Lung (tissue), 12 donors: Measurements from ENCODE around the gene RP2. TPM values are rescaled to one million over a fixed set of nuclear protein-coding genes. Genes with fewer than 3 reads are reported as not detected.

Experiments used
- ATAC-seq: fragments of 200-7000 bp; cut with Tn5 transposase; one replicate; pipeline ENCODE4 v1.9.1; 2020; ENCODE audit warnings: moderate number of reproducible peaks; ENCODE audit not compliant: insufficient read depth, low FRiP score
- DNase-seq, 3 donors: peaks; one replicate each; pipeline ENCODE4 v3.0.0-alpha.2; 2013 to 2017
- H3K27ac ChIP-seq, 2 donors: one replicate each; pipeline ENCODE4 v1.5.1; 2013; ENCODE audit warnings: mild to moderate bottlenecking in 2 of 2, moderate library complexity in 2 of 2, control low read depth in 1 of 2, inconsistent platforms in 1 of 2, low read depth in 1 of 2, low read length in 1 of 2
- H3K27me3 ChIP-seq, 3 donors: one replicate each; pipeline ENCODE4 v1.5.1; 2013; ENCODE audit warnings: low read length in 2 of 3; ENCODE audit not compliant: control insufficient read depth in 3 of 3, insufficient read depth in 3 of 3
- H3K36me3 ChIP-seq, 4 donors: one replicate each; pipeline ENCODE4 v1.5.1; 2013; ENCODE audit warnings: low read length in 4 of 4, mild to moderate bottlenecking in 1 of 4, moderate library complexity in 1 of 4; ENCODE audit not compliant: control insufficient read depth in 4 of 4, insufficient read depth in 4 of 4
- H3K4me1 ChIP-seq, 5 donors: one replicate each; pipeline ENCODE4 v1.5.1; 2013; ENCODE audit warnings: low read length in 5 of 5, mild to moderate bottlenecking in 2 of 5, moderate library complexity in 1 of 5; ENCODE audit not compliant: control insufficient read depth in 5 of 5, insufficient read depth in 5 of 5
- H3K4me3 ChIP-seq: one replicate; pipeline ENCODE4 v1.5.1; 2013; ENCODE audit warnings: mild to moderate bottlenecking, control low read depth, moderate library complexity
- H3K9ac ChIP-seq, 2 donors: one replicate each; pipeline ENCODE4 v1.5.1; 2013; ENCODE audit warnings: low read length in 2 of 2, control low read depth in 1 of 2; ENCODE audit not compliant: insufficient read depth in 1 of 2
- H3K9me3 ChIP-seq, 4 donors: one replicate each; pipeline ENCODE4 v1.5.1; 2013; ENCODE audit warnings: low read length in 3 of 4, mild to moderate bottlenecking in 1 of 4, moderate library complexity in 1 of 4; ENCODE audit not compliant: control insufficient read depth in 4 of 4, insufficient read depth in 3 of 4
- CTCF ChIP-seq: IDR thresholded peaks from 2 replicates; pipeline ENCODE4 v1.5.1; 2012; ENCODE audit warnings: mild to moderate bottlenecking; ENCODE audit errors: control extremely low read depth, extremely low read depth
- WGBS, 2 donors: extraction: QIAGEN DNeasy Blood & Tissue Kit; methylation state at CpG; one replicate each; pipeline ENCODE4 v1.1.7; 2013; 5-methylcytosine and 5-hydroxymethylcytosine counted together
- polyA plus RNA-seq, 2 donors: library from polyadenylated mRNA; stranded (reverse); fragments of 200-250 nt; gene quantifications; one replicate each; pipeline ENCODE4 v1.2.1, GENCODE V29; 2013
- total RNA-seq, 2 donors: library from RNA; depleted of rRNA in 1 of 2; stranded (reverse); fragments of >200 nt in 1 of 2; gene quantifications; one replicate each; pipeline ENCODE4 v1.2.1, GENCODE V29; 2014 to 2021
- donor health status: control.
- donor health status: control.
- donor health status: Bipolar disorder and iron deficiency.
- donor health status: healthy.
- donor health status: DM: yes; HTN: yes; CAD: no.

Gene RP2
- total and polyA plus RNA-seq, 4 donors, result 5.8 to 21.9 (median 17.2) TPM

GRCh38 chrX:46912098-46912602 is 75.3 kb downstream of the RP2 start, which contains the start of gene JADE3:
Gene JADE3 (plus strand): TSS chrX:46912421. CDS start chrX:46984895, 72,474 bp downstream.
- H3K9me3 ChIP-seq, result peaks cover 0 to 4% (median 0%) of the 10 kb centered on the region in 4 donors
- H3K36me3 ChIP-seq, result no peaks in the 10 kb centered on the region
- DNase-seq, result peak; percentile 72 to 83 (median 77)
- H3K4me1 ChIP-seq, result peaks cover 0 to 5% (median 0%) of the 10 kb centered on the region in 5 donors
- peaks cover 0 to 19% (median 16%) of the 10 kb centered on the region in 3 donors for H3K27me3 ChIP-seq
- H3K4me3 ChIP-seq, result peak within 1 kb of the TSS; percentile 51
- TF ChIP-seq CTCF, result no peak
- H3K9ac ChIP-seq, result no peak within 1 kb of the TSS
- peak within 1 kb of the TSS; percentile 83 to 88 for H3K27ac ChIP-seq
- 0 to 31% methylated on average over 3 to 63 of the region's 64 CpGs for WGBS, 2 donors
- ATAC-seq, result peak; percentile 76

- peaks cover 0 to 5% (median 0%) of the 10 kb centered on the region in 5 donors for H3K4me1 ChIP-seq
- H3K9ac ChIP-seq, result no peak overlapping the region
- peak overlapping the region; percentile 51 for H3K4me3 ChIP-seq
- H3K36me3 ChIP-seq, result no peaks in the 10 kb centered on the region
- peak overlapping the region; percentile 83 to 88 for H3K27ac ChIP-seq
- peak; percentile 36 for ATAC-seq
- H3K27me3 ChIP-seq, result peaks cover 0 to 15% (median 10%) of the 10 kb centered on the region in 3 donors
- peak; percentile 41 to 51 (median 47) for DNase-seq
- WGBS, 2 donors, result 2 to 43% methylated on average over 31 to 109 of the region's 109 CpGs
- TF ChIP-seq CTCF, result no peak
- peaks cover 0 to 4% (median 0%) of the 10 kb centered on the region in 4 donors for H3K9me3 ChIP-seq
These were observed 76.0 kb downstream of the RP2 start for GRCh38 chrX:46912603-46913491.

GRCh38 chrX:46913667-46914066 is 76.8 kb downstream of the RP2 start:
- TF ChIP-seq CTCF, result no peak
- DNase-seq (peak; percentile 35 to 55 (median 53)), ATAC-seq (no peak)
- 1 to 32% methylated on average over 14 of the region's 14 CpGs for WGBS, 2 donors
- Histone ChIP-seq H3K36me3 (no peaks in the 10 kb centered on the region), H3K9ac (peak overlapping the region; percentile 34 to 44), H3K4me1 (peaks cover 0 to 5% (median 0%) of the 10 kb centered on the region in 5 donors), H3K4me3 (peak overlapping the region; percentile 51), H3K27ac (no peak overlapping the region), H3K27me3 (peaks cover 0 to 16% (median 10%) of the 10 kb centered on the region in 3 donors), H3K9me3 (peaks cover 0 to 6% (median 0%) of the 10 kb centered on the region in 4 donors)
